ENCODE measurements around the gene GRM7. TPM values are rescaled to one million over a fixed set of nuclear protein-coding genes. Genes with fewer than 3 reads are reported as not detected.

Gene GRM7
- total RNA-seq, 2 donors from 2014 or later, result 0.33 to 1.3 TPM

- H3K4me1 ChIP-seq, result peaks cover 19% of the 10 kb centered on the region
- intact Hi-C loops (cut with DNase I), result no loop called here
- no peaks in the 10 kb centered on the region for H3K27me3 ChIP-seq
- DNase-seq (no peak), ATAC-seq (no peak)
- H3K27ac ChIP-seq, result no peak overlapping the region
- H3K4me3 ChIP-seq, result no peak overlapping the region
- no peak for TF ChIP-seq POLR2A (IDR thresholded peaks at IDR 0.05)
- H3K9me3 ChIP-seq, result no peaks in the 10 kb centered on the region
- no peaks in the 10 kb centered on the region for H3K36me3 ChIP-seq (replicated peaks in 1 of 2; ENCODE audit: insufficient read depth in 1 of 2, low read depth in 2 of 2)
Measured at GRCh38 chr3:7638103-7638502, 777.2 kb downstream of the GRM7 start.

- Histone ChIP-seq H3K36me3 (replicated peaks in 1 of 2; ENCODE audit: insufficient read depth in 1 of 2, low read depth in 2 of 2) (no peaks in the 10 kb centered on the region), H3K4me1 (peaks cover 19% of the 10 kb centered on the region), H3K27me3 (no peaks in the 10 kb centered on the region), H3K4me3 (no peak overlapping the region), H3K9me3 (no peaks in the 10 kb centered on the region), H3K27ac (no peak overlapping the region)
- intact Hi-C loops (cut with DNase I), result no loop called here
- ATAC-seq (peak; percentile 50), DNase-seq (no peak)
- TF ChIP-seq, protein P1, sequence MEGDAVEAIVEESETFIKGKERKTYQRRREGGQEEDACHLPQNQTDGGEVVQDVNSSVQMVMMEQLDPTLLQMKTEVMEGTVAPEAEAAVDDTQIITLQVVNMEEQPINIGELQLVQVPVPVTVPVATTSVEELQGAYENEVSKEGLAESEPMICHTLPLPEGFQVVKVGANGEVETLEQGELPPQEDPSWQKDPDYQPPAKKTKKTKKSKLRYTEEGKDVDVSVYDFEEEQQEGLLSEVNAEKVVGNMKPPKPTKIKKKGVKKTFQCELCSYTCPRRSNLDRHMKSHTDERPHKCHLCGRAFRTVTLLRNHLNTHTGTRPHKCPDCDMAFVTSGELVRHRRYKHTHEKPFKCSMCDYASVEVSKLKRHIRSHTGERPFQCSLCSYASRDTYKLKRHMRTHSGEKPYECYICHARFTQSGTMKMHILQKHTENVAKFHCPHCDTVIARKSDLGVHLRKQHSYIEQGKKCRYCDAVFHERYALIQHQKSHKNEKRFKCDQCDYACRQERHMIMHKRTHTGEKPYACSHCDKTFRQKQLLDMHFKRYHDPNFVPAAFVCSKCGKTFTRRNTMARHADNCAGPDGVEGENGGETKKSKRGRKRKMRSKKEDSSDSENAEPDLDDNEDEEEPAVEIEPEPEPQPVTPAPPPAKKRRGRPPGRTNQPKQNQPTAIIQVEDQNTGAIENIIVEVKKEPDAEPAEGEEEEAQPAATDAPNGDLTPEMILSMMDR (IDR thresholded peaks at IDR 0.05), result no peak
- no peak for TF ChIP-seq POLR2A (IDR thresholded peaks at IDR 0.05)
Measured at GRCh38 chr3:7640787-7641186, 779.9 kb downstream of the GRM7 start.

- WGBS, 2 donors, result 60 to 65% methylated on average over 5 of the region's 5 CpGs
- intact Hi-C loops (cut with DNase I), result no loop called here
- Histone ChIP-seq H3K27me3 (no peaks in the 10 kb centered on the region), H3K4me1 (no peaks in the 10 kb centered on the region), H3K27ac (no peak overlapping the region), H3K36me3 (replicated peaks in 1 of 2; ENCODE audit: insufficient read depth in 1 of 2, low read depth in 2 of 2) (no peaks in the 10 kb centered on the region), H3K4me3 (no peak overlapping the region), H3K9me3 (no peaks in the 10 kb centered on the region)
- no peak for TF ChIP-seq POLR2A (IDR thresholded peaks at IDR 0.05)
- TF ChIP-seq, protein P1 (IDR thresholded peaks at IDR 0.05), result no peak
- DNase-seq (no peak), ATAC-seq (no peak)
Measured at GRCh38 chr3:7646851-7647250, 785.9 kb downstream of the GRM7 start.

- H3K27ac ChIP-seq, result no peak overlapping the region
- WGBS, 2 donors, result 47 to 48% methylated on average over 1 of the region's 1 CpG
- H3K36me3 ChIP-seq (replicated peaks in 1 of 2; ENCODE audit: insufficient read depth in 1 of 2, low read depth in 2 of 2), result no peaks in the 10 kb centered on the region
- TF ChIP-seq, protein P1 (IDR thresholded peaks at IDR 0.05), result no peak
- no peak for TF ChIP-seq POLR2A (IDR thresholded peaks at IDR 0.05)
- no peak overlapping the region for H3K4me3 ChIP-seq
- intact Hi-C loops (cut with DNase I), result no loop called here
- no peaks in the 10 kb centered on the region for H3K27me3 ChIP-seq
- no peaks in the 10 kb centered on the region for H3K9me3 ChIP-seq
- DNase-seq, result no peak
- H3K4me1 ChIP-seq, result no peaks in the 10 kb centered on the region
- ATAC-seq, result no peak
Measured at GRCh38 chr3:7650466-7650865, 789.6 kb downstream of the GRM7 start.

GRCh38 chr3:7651274-7651673 lies 790.4 kb downstream of the GRM7 start:
- Histone ChIP-seq H3K27ac (no peak overlapping the region), H3K4me3 (no peak overlapping the region), H3K36me3 (replicated peaks in 1 of 2; ENCODE audit: insufficient read depth in 1 of 2, low read depth in 2 of 2) (no peaks in the 10 kb centered on the region), H3K9me3 (no peaks in the 10 kb centered on the region), H3K27me3 (no peaks in the 10 kb centered on the region), H3K4me1 (no peaks in the 10 kb centered on the region)
- intact Hi-C loops (cut with DNase I), result no loop called here
- WGBS, 2 donors, result 63 to 64% methylated on average over 2 of the region's 2 CpGs
- TF ChIP-seq, protein P1 (IDR thresholded peaks at IDR 0.05), result no peak
- no peak for TF ChIP-seq POLR2A (IDR thresholded peaks at IDR 0.05)
- no peak for DNase-seq
- ATAC-seq, result no peak

Measured in body of pancreas (tissue), 4 donors.